GM18861 (cell line): Measurements from ENCODE around the gene DPP3.
A peak's percentile ranks its signal among the peaks of the same experiment; 100 is the strongest.
"Not testable (repeated sequence)": the region's sequence is repeated elsewhere in the genome, so short reads cannot be mapped to it uniquely, and the experiment has no call there.

Experiments
- ATAC-seq: cut with Tn5 transposase; IDR thresholded peaks from one replicate; pipeline ENCODE4 v1.9.1; 2021; ENCODE audit not compliant: unreplicated experiment

DPP3 gene

GRCh38 chr11:66530927-66531709 is 50.9 kb downstream of the DPP3 start:
- no peak for ATAC-seq

GRCh38 chr11:66531841-66532240 is 51.6 kb downstream of the DPP3 start:
- no peak for ATAC-seq

DNA sequence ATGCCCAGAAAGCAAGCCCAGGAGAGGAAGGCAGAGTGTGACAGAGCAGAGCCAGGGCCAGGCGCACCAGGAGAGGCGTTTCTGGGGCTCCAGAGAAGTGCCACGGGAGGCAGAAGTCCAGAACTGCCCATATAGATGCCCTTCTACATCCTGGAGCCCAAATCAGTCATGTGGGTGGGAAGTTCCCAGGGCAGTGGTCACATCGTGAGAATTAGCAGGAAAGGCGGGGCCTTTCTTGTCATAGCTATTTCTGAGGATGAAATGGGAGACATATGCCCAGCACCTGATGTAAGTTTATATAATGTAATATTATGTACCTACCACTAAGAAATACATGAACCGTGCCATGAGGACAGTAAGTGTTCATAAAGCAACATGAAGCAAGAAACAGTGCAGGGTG is 52.5 kb downstream of the DPP3 start:
- no peak for ATAC-seq

- ATAC-seq = no peak
Observed at GRCh38 chr11:66539170-66539869, 59.1 kb downstream of the DPP3 start.

DNA sequence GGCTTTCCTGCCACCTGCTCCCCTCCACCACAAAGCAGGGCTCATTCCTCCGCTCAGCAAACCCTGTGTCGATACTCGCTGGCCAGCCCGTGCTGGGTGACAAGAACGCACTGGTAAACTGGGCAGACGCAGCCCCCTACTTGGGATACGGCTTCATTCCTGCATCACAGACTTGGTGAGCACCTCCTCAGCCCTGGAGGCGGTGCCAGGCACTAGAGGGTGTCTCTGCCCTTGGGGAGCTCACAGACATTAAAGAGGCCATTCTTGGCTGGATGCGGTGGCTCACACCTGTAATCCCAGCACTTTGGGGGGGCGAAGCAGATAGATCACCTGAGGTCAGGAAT is 59.6 kb downstream of the DPP3 start:
- no peak for ATAC-seq

DNA sequence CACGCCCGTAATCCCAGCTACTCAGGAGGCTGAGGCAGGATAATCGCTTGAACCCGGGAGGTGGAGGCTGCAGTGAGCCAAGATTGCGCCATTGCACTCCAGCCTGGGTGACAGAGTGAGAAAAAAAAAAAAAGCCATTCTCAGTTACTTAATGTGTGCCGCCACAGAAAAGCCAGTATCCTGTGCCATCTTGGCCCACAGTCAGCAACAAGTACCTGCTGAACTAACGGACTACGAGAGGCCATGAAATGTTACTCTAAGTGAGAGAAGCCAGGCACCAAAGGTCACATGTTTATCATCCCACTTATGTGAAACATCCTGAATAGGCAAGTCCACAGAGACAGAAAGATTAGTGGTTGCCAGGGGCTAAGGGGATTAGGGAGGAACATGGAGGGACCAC is 60.4 kb downstream of the DPP3 start:
- not testable (repeated sequence) for ATAC-seq

DNA sequence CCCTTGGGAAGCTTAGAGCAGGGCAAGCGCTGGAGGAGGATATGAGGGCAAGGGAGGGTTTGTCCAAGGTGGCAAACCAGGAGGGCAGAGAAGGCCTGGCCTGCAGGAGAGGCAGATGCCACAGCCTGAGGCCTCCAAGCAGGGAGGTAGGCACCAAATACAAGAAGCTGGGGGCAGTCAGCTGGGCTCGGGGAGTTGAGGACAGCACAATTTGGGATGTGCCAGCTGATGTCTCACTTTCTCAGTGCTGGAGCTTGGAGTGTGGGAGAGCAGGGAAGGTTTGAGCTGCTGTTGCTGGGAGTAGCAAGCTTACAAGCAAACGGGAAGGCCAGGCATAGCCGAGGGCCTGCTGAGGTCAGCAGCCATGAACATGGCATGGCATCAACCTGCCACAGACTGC is 61.7 kb downstream of the DPP3 start:
- no peak for ATAC-seq

GRCh38 chr11:66542362-66542761 is 62.1 kb downstream of the DPP3 start:
- no peak for ATAC-seq

GRCh38 chr11:66543263-66544107 is 63.3 kb downstream of the DPP3 start:
- ATAC-seq = no peak

DNA sequence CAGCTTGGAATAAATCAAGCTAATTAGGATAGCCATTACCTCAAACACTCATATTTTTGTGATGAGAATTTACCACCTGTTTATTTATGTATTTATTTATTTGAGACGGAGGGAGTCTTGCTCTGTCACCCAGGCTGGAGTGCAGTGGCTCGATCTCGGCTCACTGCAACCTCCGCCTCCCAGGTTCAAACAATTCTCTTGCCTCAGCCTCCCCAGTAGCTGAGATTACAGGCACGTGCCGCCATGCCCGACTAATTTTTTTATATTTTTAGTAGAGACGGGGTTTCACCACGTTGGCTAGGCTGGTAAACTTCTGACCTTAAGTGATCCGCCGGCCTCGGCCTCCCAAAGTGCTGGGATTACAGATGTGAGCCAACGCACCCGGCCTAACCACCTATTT is 64.7 kb downstream of the DPP3 start:
- ATAC-seq = not testable (repeated sequence)

DNA sequence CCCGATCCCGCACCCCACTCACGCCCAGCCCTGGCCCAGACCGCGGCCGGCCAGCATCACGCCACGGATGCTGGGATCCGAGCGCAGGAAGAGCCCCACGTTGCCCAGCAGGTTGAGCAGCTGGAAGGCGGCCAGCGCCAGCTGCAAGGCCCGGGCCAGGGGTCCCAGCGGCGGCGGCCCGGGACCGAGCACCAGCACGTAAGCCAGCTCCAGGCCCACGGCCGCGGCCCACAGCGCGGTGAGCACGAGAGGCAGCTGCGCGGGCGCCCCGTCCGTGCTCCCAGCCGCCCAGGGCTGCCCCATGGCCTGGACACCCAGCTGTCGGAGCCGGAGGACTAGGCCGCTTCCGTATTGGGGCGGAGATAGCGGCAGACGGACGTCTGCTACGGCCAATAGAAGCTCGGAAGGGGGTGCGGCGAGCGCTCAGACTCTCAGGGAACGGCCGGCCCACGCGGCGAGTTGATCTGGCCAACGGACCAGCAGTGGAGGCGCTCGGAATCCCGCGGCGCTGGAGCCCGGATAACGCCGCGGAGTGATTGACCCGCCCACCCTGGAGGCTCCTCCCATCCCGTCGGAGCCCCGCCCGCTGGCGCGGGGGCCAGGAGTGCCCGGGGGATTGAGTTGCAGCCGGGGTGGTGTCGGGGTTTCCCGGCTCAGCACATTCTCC is 65.6 kb downstream of the DPP3 start, which contains the start of gene ZDHHC24:
Gene ZDHHC24 (minus strand): TSS at position 348 of the 667 bp plus-strand sequence. CDS start 45 bp downstream, at position 303.
- peak; percentile 76 for ATAC-seq

GRCh38 chr11:66546368-66546965 is 66.2 kb downstream of the DPP3 start, which contains the start of gene ACTN3:
TSS of gene ACTN3 (plus strand) at chr11:66546903. CDS start at chr11:66546938, 35 bp downstream.
- ATAC-seq = no peak

GRCh38 chr11:66546966-66547661 is 66.9 kb downstream of the DPP3 start:
- no peak for ATAC-seq

GRCh38 chr11:66547662-66548009 is 67.4 kb downstream of the DPP3 start:
- no peak for ATAC-seq

DNA sequence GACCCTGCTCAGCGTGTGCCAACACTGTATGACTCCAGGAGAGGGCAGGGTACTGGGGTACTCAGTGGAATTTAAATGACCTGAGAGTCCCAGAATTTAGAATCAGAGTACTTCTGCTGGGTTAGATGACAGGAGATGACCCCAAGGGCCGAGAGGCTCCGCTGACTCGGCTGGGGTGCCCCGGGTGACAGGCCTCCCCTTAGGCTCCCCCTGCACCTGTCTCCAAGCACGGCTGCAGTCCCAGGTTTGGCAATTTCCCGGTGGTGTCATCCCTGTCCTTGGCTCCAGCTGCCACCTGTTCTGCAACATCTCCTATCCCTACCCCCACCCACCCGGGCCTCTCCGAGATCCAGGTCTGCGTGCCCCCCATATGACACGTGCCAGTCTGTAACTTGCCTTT is 67.8 kb downstream of the DPP3 start:
- no peak for ATAC-seq

DNA sequence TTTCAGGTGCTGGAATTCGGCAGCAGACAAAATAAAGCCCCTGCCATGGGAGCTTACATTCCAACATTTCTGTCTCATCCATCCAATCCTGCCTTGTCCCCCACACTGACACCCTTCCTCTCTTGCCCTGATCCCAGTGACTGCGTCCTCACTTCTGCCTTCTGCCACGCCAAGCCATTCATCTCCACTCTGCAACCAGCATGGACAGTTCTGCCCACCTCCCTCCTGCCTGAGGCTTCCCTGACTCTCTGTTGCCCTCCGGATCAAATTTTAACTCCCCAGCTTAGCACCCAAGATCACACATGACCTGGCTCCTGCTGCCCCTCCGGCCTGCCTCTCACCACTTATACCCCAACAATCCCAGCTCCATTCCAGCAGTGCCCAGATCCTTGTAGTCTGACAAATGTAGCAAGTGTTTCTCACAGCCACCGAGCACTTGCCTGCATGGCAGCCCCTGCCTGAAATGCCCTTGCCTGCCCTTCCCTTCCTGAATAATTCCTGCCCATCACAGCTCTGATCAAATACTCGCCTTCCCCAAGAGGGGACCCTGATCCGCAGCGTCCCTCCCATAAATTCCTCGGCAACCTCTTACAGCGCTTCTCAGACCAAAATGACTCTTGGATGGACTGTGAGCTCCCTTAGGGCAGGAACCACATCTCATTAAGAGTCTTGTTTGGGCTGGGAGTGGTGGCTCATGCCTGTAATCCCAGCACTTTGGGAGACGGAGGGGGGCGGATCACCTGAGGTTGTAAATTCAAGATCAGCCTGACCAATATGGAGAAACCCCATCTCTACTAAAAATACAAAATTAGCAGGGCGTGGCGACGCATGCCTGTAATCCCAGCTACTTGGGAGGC is 68.8 kb downstream of the DPP3 start:
- ATAC-seq = no peak

DNA sequence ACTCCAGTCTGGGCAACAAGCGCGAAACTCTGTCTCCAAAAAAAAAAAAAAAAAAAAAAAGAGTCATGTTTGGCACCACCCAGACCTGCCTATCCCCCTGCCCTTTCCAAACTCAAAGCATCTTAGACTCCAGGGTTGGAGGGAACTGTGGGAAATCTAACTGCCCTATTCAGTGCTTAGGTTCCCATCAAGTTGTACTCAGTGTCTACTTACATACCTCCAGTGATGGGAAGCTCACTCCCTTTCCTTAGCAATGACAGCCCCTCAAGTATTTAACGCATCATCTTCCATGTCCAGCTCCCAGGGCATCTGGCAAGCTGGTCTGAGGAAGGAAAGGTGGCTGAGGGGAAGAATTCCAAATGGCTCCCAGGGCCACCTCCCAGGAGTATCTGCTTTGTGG is 69.5 kb downstream of the DPP3 start:
- no peak for ATAC-seq

DNA sequence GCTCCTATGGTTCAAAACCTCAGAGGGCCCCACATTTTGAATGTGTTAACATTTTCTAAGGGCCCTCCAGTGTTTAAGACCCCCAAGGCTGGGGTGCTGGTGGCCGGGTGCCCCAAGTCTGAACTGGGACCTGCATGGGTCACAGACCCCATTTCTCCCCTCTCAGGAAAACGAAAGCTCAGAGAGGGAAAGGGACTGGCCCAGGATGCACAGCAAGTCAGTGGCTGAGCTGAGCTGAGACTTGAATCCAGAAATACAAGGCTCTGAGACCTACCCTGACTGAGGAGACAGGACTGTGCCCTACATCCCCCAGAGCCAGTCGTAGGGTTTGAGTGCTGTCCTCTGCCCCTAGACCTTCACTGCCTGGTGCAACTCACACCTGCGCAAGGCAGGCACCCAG is 70.7 kb downstream of the DPP3 start:
- ATAC-seq = no peak

DNA sequence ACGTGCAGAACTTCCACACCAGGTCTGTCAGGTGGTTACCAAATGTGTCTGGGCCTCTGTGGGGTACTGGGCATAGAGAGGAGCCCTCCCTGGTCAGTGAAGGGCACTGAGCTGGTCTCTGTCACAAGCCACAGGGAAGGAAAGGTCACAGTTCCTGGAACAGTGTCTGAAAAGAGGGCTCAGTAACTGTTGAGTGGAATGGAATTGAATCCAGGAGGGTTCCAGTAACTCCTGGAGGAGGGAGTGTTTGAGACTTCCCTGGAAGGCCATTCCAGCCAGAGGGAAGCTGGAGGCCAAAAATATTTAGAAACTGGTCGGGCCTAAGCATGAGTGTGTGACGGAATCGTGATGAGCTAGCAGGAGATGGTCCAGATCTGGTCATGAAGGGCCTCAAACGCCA is 74.4 kb downstream of the DPP3 start:
- ATAC-seq = no peak
